ENCODE data around the gene GFOD1. TPM values are rescaled to one million over a fixed set of nuclear protein-coding genes. Genes with fewer than 3 reads are reported as not detected.

The GFOD1 gene
- total and polyA plus RNA-seq, 2 of the 4 experiments (the other 2 are of a cell fraction) = 1.8 to 3.4 TPM

DNA sequence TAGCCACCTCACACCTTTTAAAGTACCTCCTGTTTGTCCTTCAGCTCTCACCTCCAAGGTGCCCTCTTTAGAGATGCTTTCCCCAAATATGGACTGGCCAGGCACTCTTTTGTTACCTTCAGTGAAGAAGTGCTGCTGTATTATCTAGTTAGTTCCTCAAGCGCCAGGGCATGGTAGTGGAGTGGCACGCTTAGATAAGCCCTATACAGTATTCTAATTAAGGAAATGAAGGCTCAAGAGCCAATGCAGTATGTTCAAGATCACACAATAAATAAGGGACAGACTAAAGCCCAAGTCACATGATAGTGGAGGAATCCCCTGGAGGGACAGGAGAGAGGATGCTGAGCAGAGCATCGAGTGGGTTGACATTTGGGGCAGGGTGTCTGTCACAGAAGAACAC is 28.5 kb upstream of the GFOD1 start:
- H4K5ac ChIP-seq (ENCODE audit: low read depth, low read length) = no peak overlapping the region
- no peak overlapping the region for H2BK5ac ChIP-seq (ENCODE audit: low read depth, low read length, poor library complexity, severe bottlenecking)
- H3K36me3 ChIP-seq (ENCODE audit: control insufficient read depth, insufficient read depth, low read length) = no peaks in the 10 kb centered on the region
- no peak overlapping the region for H3K14ac ChIP-seq (replicated peaks; ENCODE audit: low read depth, low read length)
- no peak overlapping the region for H3K56ac ChIP-seq (ENCODE audit: extremely low read depth, insufficient read depth, low read length)
- H3K27me3 ChIP-seq (ENCODE audit: control insufficient read depth, insufficient read depth, low read length) = peaks cover 11% of the 10 kb centered on the region; the same call in 1 of the 2 replicates
- H3K18ac ChIP-seq (ENCODE audit: low read depth, low read length) = no peak overlapping the region
- ChIA-PET CTCF (no interaction called here), POLR2A (ENCODE audit: unreplicated experiment) (no interaction called here)
- no TSS peak for BruUV-seq (replicated peaks)
- H3K4me2 ChIP-seq (ENCODE audit: low read depth, low read length) = no peak overlapping the region
- in situ Hi-C loops (cut with MboI; ENCODE audit: low sequenced_read_pairs) = no loop called here
- dilution Hi-C loops (cut with HindIII; ENCODE audit: low sequenced_read_pairs, unreplicated experiment) = no loop called here
- intact Hi-C loops (cut with micrococcal nuclease) = no loop called here
- no peak overlapping the region for H3K4me3 ChIP-seq (ENCODE audit: insufficient read depth, low read depth, low read length)
- H2BK15ac ChIP-seq (ENCODE audit: low read depth, low read length) = no peak overlapping the region
- no peak overlapping the region for H3K27ac ChIP-seq (ENCODE audit: insufficient read depth, low read length)
- no peak overlapping the region for H4K91ac ChIP-seq (ENCODE audit: insufficient read depth, low read depth, low read length)
- H3K9me1 ChIP-seq (ENCODE audit: insufficient read depth, low read length) = no peaks in the 10 kb centered on the region
- H2BK20ac ChIP-seq (ENCODE audit: low read depth, low read length) = no peak overlapping the region
- WGBS, 2 experiments (ENCODE audit: extremely low coverage in 2 of 2, insufficient read length in 1 of 2) = no CpG with 5 or more reads among the region's 3 CpGs
- H3K4ac ChIP-seq (ENCODE audit: low read depth, low read length) = no peak overlapping the region
- ATAC-seq (ENCODE audit: low read depth) (no peak), DNase-seq (no peak)
- H3K4me1 ChIP-seq (ENCODE audit: control insufficient read depth, insufficient read depth, low read length) = no peaks in the 10 kb centered on the region
- H2AK9ac ChIP-seq (replicated peaks; ENCODE audit: low read depth, low read length, poor library complexity) = no peak overlapping the region
- TF ChIP-seq BHLHE40 (IDR thresholded peaks at IDR 0.05; ENCODE audit: low read depth, low read length) = no peak
- TF ChIP-seq, protein P1, sequence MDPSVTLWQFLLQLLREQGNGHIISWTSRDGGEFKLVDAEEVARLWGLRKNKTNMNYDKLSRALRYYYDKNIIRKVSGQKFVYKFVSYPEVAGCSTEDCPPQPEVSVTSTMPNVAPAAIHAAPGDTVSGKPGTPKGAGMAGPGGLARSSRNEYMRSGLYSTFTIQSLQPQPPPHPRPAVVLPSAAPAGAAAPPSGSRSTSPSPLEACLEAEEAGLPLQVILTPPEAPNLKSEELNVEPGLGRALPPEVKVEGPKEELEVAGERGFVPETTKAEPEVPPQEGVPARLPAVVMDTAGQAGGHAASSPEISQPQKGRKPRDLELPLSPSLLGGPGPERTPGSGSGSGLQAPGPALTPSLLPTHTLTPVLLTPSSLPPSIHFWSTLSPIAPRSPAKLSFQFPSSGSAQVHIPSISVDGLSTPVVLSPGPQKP (IDR thresholded peaks at IDR 0.05; ENCODE audit: borderline replicate concordance, low read depth, low read length) = no peak
- no peak for TF ChIP-seq MAFK (IDR thresholded peaks at IDR 0.05; ENCODE audit: low read depth, low read length)
- TF ChIP-seq RCOR1 (IDR thresholded peaks at IDR 0.05; ENCODE audit: insufficient replicate concordance, low read length) = no peak
- no peak for TF ChIP-seq RAD21 (IDR thresholded peaks at IDR 0.05; ENCODE audit: low read length)
- H4K20me1 ChIP-seq (ENCODE audit: insufficient read depth, low read length) = no peaks in the 10 kb centered on the region
- no peak overlapping the region for H3K9ac ChIP-seq (ENCODE audit: low read depth, low read length)
- H3K9me3 ChIP-seq (ENCODE audit: control insufficient read depth, insufficient read depth, low read length) = peaks cover 2% of the 10 kb centered on the region; the same call in 1 of the 2 replicates
- no peak overlapping the region for H2BK120ac ChIP-seq (ENCODE audit: low read depth, low read length)
- H3K23ac ChIP-seq (ENCODE audit: low read depth, low read length) = no peak overlapping the region
- H3K79me1 ChIP-seq (ENCODE audit: low read depth in 1 of 2, low read length in 2 of 2) = no peaks in the 10 kb centered on the region
- H4K8ac ChIP-seq (ENCODE audit: low read depth in 2 of 2, low read length in 2 of 2) = no peak overlapping the region
- H2AK5ac ChIP-seq (ENCODE audit: low read depth, low read length) = no peak overlapping the region
- no peak overlapping the region for H2AFZ ChIP-seq (replicated peaks; ENCODE audit: low read length, poor library complexity)
